K562 (cell line): ENCODE results near the gene DYNLL1. TPM values are rescaled to one million over a fixed set of nuclear protein-coding genes. Genes with fewer than 3 reads are reported as not detected.

Experiments used
- EP400 ChIP-seq: fragments of 450-650 bp; IDR thresholded peaks from 2 replicates; pipeline ENCODE4 v1.6.1; 2017; ENCODE audit warnings: antibody characterized with exemption, mild to moderate bottlenecking, moderate library complexity
- ESRRB ChIP-seq: fragments of 250-450 bp; sonication (Bioruptor Pico); IDR thresholded peaks from 2 replicates; pipeline ENCODE4 v1.5.0; 2020; ENCODE audit warnings: mild to moderate bottlenecking, moderate library complexity, borderline replicate concordance
- HDAC6 ChIP-seq: IDR thresholded peaks from 2 replicates; pipeline ENCODE4 v1.6.1; 2012; ENCODE audit warnings: low read depth, mild to moderate bottlenecking, control low read depth, inconsistent platforms, low read length, moderate library complexity
- HMGXB4 ChIP-seq: sonication (generic); formaldehyde crosslinking; IDR thresholded peaks from 2 replicates; pipeline ENCODE4 v1.8.1; 2023; ENCODE audit warnings: mild to moderate bottlenecking, missing genetic modification reagents
- KDM1A ChIP-seq, 2 experiments: fragments of 450-650 bp; IDR thresholded peaks; 2 replicates each; pipeline ENCODE4 v1.6.1; 2016; ENCODE audit warnings: mild to moderate bottlenecking in 2 of 2
- MTA2 ChIP-seq: fragments of 450-650 bp; IDR thresholded peaks from 2 replicates; pipeline ENCODE4 v1.6.1; 2016; ENCODE audit warnings: low read depth
- POLR2H ChIP-seq: IDR thresholded peaks from 2 replicates; pipeline ENCODE4 v1.6.1; 2016; ENCODE audit warnings: missing genetic modification characterization, low read depth, mild to moderate bottlenecking, control low read depth, missing compliant biosample characterization, moderate library complexity
- TBP ChIP-seq: optimal IDR thresholded peaks from 2 replicates; pipeline ENCODE3; 2011; ENCODE audit warnings: low read depth, low read length, improper control_type of control experiment
- TSHZ1 ChIP-seq: fragments of 250-450 bp; sonication (Bioruptor Pico); IDR thresholded peaks from 2 replicates; pipeline ENCODE4 v1.4.0; 2020; ENCODE audit warnings: mild to moderate bottlenecking, moderate library complexity
- ZNF184 ChIP-seq: sonication (generic); formaldehyde crosslinking; IDR thresholded peaks from 2 replicates; pipeline ENCODE4 v1.5.0; 2020; ENCODE audit warnings: missing genetic modification reagents
- ZNF696 ChIP-seq: fragments of 250-450 bp; sonication (Bioruptor Pico); conservative IDR thresholded peaks from 2 replicates; pipeline ENCODE4 v1.4.0; 2020; ENCODE audit warnings: mild to moderate bottlenecking, moderate library complexity
- ZNF778 ChIP-seq: fragments of 450-650 bp; formaldehyde crosslinking; IDR thresholded peaks from 2 replicates; pipeline ENCODE4 v1.4.0; 2020; ENCODE audit warnings: mild to moderate bottlenecking, moderate library complexity
- polyA plus RNA-seq, 8 experiments: library from polyadenylated mRNA; depleted of rRNA in 4 of 8; stranded (reverse) in 5 of 8; unstranded in 3 of 8; fragments of >200 nt; fragmentation: Nextera tagmentation in 2 of 8; fragmentation: Illumina TruSeq in 1 of 8; extraction: Ambion mirVana in 2 of 8; extraction: Trizol in 1 of 8; gene quantifications; 2 replicates each; pipeline versions ENCODE4 v1.2.1 to v1.2.3, GENCODE V29; 2011 to 2014; ENCODE audit warnings: inconsistent platforms in 1 of 8, missing spikeins in 1 of 8
- total RNA-seq, 7 experiments: library from RNA; depleted of rRNA in 6 of 7; stranded (reverse); fragments of >200 nt in 6 of 7; fragmentation: Illumina TruSeq in 2 of 7; extraction: Trizol in 2 of 7; gene quantifications; 2 replicates each; pipeline versions ENCODE4 v1.2.1 to v1.2.3, GENCODE V29; 2011 to 2021; ENCODE audit warnings: low replicate concordance in 1 of 7

The DYNLL1 gene
- total and polyA plus RNA-seq, 9 of the 15 experiments (the other 6 are each of a cell fraction or from before 2014, with no cell fraction given), result 303 to 1,112 (median 468) TPM

- TF ChIP-seq TBP, result no peak
- no peak for TF ChIP-seq TSHZ1 (CRISPR knock-in tag)
- no peak for TF ChIP-seq ZNF184 (CRISPR knock-in tag)
- no peak for TF ChIP-seq ESRRB (CRISPR knock-in tag)
- no peak for TF ChIP-seq POLR2H (tag)
- no peak for TF ChIP-seq ZNF696 (CRISPR knock-in tag)
- no peak for TF ChIP-seq HMGXB4 (CRISPR knock-in tag)
- no peak for TF ChIP-seq EP400
- TF ChIP-seq MTA2, result no peak
- TF ChIP-seq HDAC6, result no peak
- peak in 1 of 2 experiments; percentile 50; a peak in 2 of 4 replicates for TF ChIP-seq KDM1A (IDR thresholded peaks at IDR 0.05)
- no peak for TF ChIP-seq ZNF778 (CRISPR knock-in tag)
These were observed 9.7 kb upstream of the DYNLL1 start (continued) for GRCh38 chr12:120485961-120486881.
